ENCODE measurements around the gene CLEC16A. TPM values are rescaled to one million over a fixed set of nuclear protein-coding genes. Genes with fewer than 3 reads are reported as not detected.

The CLEC16A gene
- total RNA-seq, 4 donors from 2014 or later = 38.2 to 153 (median 92.7) TPM

DNA sequence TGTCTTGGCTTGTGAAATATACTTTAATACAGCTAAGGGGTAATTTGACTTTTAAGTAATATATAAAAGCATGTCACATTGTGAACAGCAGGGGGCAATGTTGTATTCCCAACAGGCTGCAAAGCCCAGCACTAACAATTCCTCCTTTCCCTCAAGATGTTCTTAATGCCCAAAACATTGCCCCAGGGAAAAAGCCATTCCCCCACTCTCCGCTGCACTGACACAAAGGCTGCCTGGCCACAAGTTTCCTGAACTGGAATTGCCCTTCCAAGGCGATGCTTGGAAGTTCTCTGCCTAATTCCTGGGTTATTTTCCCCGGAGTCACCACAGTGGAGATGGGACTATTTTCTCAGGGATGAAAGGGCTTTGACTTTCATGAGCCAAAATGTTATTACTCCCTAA, 27.2 kb downstream of the CLEC16A start:
- peaks cover 0 to 8% (median 2%) of the 10 kb centered on the region in 4 donors for H3K36me3 ChIP-seq
- peak; percentile 31 for DNase-seq
- WGBS, 2 donors (ENCODE audit: low coverage in 1 of 2) = 63% methylated on average over 3 of the region's 3 CpGs; no CpG with 5 or more reads in 1 of the 2 donors
- intact Hi-C loops (cut with DNase I; ENCODE audit: low total_unique reads) (loop anchor here (10.0 kb wide), 1 partner anchor 383 kb away; no protein-coding TSS in a partner anchor), in situ Hi-C loops (cut with MboI; ENCODE audit: low pct_ligation_motif_present in 1 of 4, low pct_unique_long_range_greater_than_20kb in 1 of 4, low sequenced_read_pairs in 3 of 4) (loop anchor here in 2 of 4 donors (25.0 kb wide), 2 partner anchors 391 to 566 kb away; a partner anchor contains a TSS)
- no peak overlapping the region for H3K4me3 ChIP-seq
- H3K9me3 ChIP-seq = no peaks in the 10 kb centered on the region
- H3K27ac ChIP-seq = no peak overlapping the region
- TF ChIP-seq POLR2A (IDR thresholded peaks at IDR 0.05) (no peak), EP300 (IDR thresholded peaks at IDR 0.05; ENCODE audit: low read depth) (no peak), POLR2AphosphoS5 (IDR thresholded peaks at IDR 0.05) (no peak)
- TF ChIP-seq, protein P1, sequence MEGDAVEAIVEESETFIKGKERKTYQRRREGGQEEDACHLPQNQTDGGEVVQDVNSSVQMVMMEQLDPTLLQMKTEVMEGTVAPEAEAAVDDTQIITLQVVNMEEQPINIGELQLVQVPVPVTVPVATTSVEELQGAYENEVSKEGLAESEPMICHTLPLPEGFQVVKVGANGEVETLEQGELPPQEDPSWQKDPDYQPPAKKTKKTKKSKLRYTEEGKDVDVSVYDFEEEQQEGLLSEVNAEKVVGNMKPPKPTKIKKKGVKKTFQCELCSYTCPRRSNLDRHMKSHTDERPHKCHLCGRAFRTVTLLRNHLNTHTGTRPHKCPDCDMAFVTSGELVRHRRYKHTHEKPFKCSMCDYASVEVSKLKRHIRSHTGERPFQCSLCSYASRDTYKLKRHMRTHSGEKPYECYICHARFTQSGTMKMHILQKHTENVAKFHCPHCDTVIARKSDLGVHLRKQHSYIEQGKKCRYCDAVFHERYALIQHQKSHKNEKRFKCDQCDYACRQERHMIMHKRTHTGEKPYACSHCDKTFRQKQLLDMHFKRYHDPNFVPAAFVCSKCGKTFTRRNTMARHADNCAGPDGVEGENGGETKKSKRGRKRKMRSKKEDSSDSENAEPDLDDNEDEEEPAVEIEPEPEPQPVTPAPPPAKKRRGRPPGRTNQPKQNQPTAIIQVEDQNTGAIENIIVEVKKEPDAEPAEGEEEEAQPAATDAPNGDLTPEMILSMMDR (IDR thresholded peaks at IDR 0.05) = peak; percentile 76 to 89 (median 79)
- no peaks in the 10 kb centered on the region for H3K27me3 ChIP-seq
- peaks cover 0 to 4% (median 0%) of the 10 kb centered on the region in 4 donors for H3K4me1 ChIP-seq

DNA sequence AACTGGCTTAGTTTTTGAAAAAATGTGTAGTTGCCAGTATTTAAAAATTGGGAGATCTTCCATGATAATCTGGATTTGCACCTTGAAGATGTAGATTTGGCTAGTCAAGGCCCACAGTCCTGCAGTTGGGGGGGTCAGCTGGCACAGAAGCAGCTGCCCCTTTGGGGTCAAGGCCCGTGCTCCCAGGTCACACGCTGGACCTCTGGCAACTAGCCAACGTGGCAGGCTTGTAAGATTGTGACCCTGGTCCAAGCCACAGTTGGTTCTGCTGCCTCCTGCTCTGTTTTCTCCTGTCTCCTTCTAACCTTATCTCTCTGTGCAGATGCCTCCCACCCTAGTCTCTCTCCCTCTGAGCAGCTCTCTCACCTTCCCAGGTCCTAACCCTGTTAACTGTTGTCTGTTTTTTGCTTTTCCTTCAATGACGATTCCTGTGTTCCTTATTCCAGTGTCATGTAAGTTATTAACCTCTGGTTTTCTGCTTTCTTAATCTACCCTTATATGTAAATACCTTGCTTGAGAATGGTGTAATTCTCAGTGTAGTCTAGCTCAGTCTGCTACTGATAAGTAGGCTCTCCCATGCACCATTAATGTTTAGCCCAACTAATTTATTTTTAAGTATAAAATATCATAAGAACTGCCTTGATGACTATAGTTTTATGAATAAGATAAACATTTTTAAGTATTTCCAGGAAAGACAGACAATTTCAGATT, 27.9 kb downstream of the CLEC16A start:
- H3K36me3 ChIP-seq = peaks cover 0 to 8% (median 2%) of the 10 kb centered on the region in 4 donors
- intact Hi-C loops (cut with DNase I; ENCODE audit: low total_unique reads) (loop anchor here (10.0 kb wide), 1 partner anchor 383 kb away; no protein-coding TSS in a partner anchor), in situ Hi-C loops (cut with MboI; ENCODE audit: low pct_ligation_motif_present in 1 of 4, low pct_unique_long_range_greater_than_20kb in 1 of 4, low sequenced_read_pairs in 3 of 4) (loop anchor here in 2 of 4 donors (25.0 kb wide), 2 partner anchors 390 to 565 kb away; a partner anchor contains a TSS)
- WGBS, 2 donors (ENCODE audit: low coverage in 1 of 2) = 75 to 83% methylated on average over 1 to 4 of the region's 4 CpGs
- H3K9me3 ChIP-seq = no peaks in the 10 kb centered on the region
- no peak overlapping the region for H3K27ac ChIP-seq
- no peak for DNase-seq
- no peak for TF ChIP-seq POLR2A (IDR thresholded peaks at IDR 0.05)
- no peak for TF ChIP-seq EP300 (IDR thresholded peaks at IDR 0.05; ENCODE audit: low read depth)
- TF ChIP-seq POLR2AphosphoS5 (IDR thresholded peaks at IDR 0.05) = no peak
- TF ChIP-seq, protein P1 (IDR thresholded peaks at IDR 0.05) = no peak
- H3K4me3 ChIP-seq = no peak overlapping the region
- peaks cover 0 to 4% (median 0%) of the 10 kb centered on the region in 4 donors for H3K4me1 ChIP-seq
- H3K27me3 ChIP-seq = no peaks in the 10 kb centered on the region

DNA sequence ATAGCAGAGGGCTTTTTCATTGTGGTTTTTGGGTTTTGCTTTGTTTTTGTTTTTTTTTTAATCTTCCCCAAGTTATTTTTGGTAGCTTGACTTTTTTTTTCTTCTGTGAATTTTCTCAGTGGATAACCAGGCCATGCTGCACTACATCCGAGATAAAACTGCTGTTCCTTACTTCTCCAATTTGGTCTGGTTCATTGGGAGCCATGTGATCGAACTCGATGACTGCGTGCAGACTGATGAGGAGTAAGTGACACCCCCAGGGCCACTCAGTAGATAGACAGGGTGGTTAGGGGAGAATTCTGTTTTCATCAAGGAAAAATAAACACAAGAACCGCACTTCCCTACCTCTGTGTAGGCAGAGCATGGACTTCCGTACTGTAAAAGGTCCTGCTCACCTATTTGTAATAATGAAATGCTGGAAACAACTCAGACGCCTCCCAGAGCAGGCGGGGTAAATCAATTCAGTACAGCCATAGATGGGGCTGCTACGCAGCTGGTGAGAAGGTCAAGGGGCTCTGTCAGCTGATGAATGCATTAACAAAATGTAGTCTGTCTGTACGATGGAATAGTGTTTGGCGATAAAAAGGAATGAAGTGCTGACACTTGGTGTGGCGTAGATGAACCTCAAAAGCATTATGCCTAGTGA, 28.6 kb downstream of the CLEC16A start:
- no peak overlapping the region for H3K4me3 ChIP-seq
- H3K27ac ChIP-seq = no peak overlapping the region
- no peak for DNase-seq
- H3K9me3 ChIP-seq = no peaks in the 10 kb centered on the region
- WGBS, 2 donors (ENCODE audit: low coverage in 1 of 2) = 89 to 90% methylated on average over 9 to 12 of the region's 12 CpGs
- TF ChIP-seq EP300 (IDR thresholded peaks at IDR 0.05; ENCODE audit: low read depth) (no peak), POLR2AphosphoS5 (IDR thresholded peaks at IDR 0.05) (no peak), POLR2A (IDR thresholded peaks at IDR 0.05) (no peak)
- TF ChIP-seq, protein P1 (IDR thresholded peaks at IDR 0.05) = no peak
- H3K4me1 ChIP-seq = peaks cover 0 to 4% (median 0%) of the 10 kb centered on the region in 4 donors
- intact Hi-C loops (cut with DNase I; ENCODE audit: low total_unique reads) (loop anchor here (1.0 to 10.0 kb wide), 2 partner anchors 282 to 382 kb away; no protein-coding TSS in a partner anchor), in situ Hi-C loops (cut with MboI; ENCODE audit: low pct_ligation_motif_present in 1 of 4, low pct_unique_long_range_greater_than_20kb in 1 of 4, low sequenced_read_pairs in 3 of 4) (loop anchor here in 2 of 4 donors (25.0 kb wide), 2 partner anchors 389 to 564 kb away; a partner anchor contains a TSS)
- H3K36me3 ChIP-seq = peaks cover 0 to 8% (median 2%) of the 10 kb centered on the region in 4 donors
- H3K27me3 ChIP-seq = no peaks in the 10 kb centered on the region

DNA sequence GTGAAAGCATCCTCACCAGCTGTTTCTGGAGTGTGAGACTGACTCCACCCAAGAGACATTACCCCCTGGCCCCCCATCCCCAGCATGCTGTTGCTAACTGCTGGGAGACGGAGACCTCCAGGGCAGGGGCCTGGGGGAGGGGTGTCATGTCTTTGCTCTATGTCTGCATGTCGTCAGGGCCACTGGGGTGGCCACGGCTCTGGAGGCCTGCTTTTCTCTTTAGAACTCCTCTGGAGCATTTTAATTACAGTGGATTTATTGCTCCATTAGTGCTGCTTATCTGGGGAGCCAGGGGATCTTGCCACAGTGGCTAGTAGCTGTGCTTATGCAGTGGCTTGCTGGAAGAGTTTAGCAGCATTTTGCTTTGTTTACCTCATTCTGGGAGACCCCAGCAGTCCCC, 32.3 kb downstream of the CLEC16A start:
- Histone ChIP-seq H3K4me3 (no peak overlapping the region), H3K4me1 (peaks cover 0 to 13% (median 6%) of the 10 kb centered on the region in 4 donors), H3K27me3 (no peaks in the 10 kb centered on the region), H3K36me3 (peaks cover 0 to 8% (median 2%) of the 10 kb centered on the region in 4 donors), H3K9me3 (no peaks in the 10 kb centered on the region), H3K27ac (no peak overlapping the region)
- in situ Hi-C loops (cut with MboI; ENCODE audit: low pct_ligation_motif_present in 1 of 4, low pct_unique_long_range_greater_than_20kb in 1 of 4, low sequenced_read_pairs in 3 of 4) = no loop called here
- intact Hi-C loops (cut with DNase I; ENCODE audit: low total_unique reads) = loop anchor here (10.0 kb wide), 1 partner anchor 378 kb away; no protein-coding TSS in a partner anchor
- TF ChIP-seq, protein P1 (IDR thresholded peaks at IDR 0.05) = no peak
- TF ChIP-seq POLR2A (IDR thresholded peaks at IDR 0.05) = no peak
- no peak for TF ChIP-seq POLR2AphosphoS5 (IDR thresholded peaks at IDR 0.05)
- no peak for TF ChIP-seq EP300 (IDR thresholded peaks at IDR 0.05; ENCODE audit: low read depth)
- WGBS, 2 donors (ENCODE audit: low coverage in 1 of 2) = 64 to 78% methylated on average over 3 of the region's 3 CpGs
- no peak for DNase-seq

All from transverse colon (tissue), 4 donors.